Ramos (cell line): ENCODE data around the gene ONECUT3.

ENCODE experiments used
- in situ Hi-C: fragments of 300-500 bp; cut with MboI; formaldehyde crosslinking; loops from one replicate; pipeline ENCODE4 v1.14.3; 2022; ENCODE audit warnings: low sequenced_read_pairs; ENCODE audit not compliant: unreplicated experiment

ONECUT3 gene

GRCh38 chr19:1786668-1787067 is 33.4 kb downstream of the ONECUT3 start:
- in situ Hi-C loops = no loop called here

- in situ Hi-C loops = no loop called here
Measured at GRCh38 chr19:1787116-1787515, 33.8 kb downstream of the ONECUT3 start.

GRCh38 chr19:1789261-1790041 is 36.1 kb downstream of the ONECUT3 start:
- in situ Hi-C loops = loop anchor here (10.0 kb wide), 1 partner anchor 245 kb away; no protein-coding TSS in a partner anchor

- in situ Hi-C loops = loop anchor here (10.0 kb wide), 1 partner anchor 245 kb away; no protein-coding TSS in a partner anchor
Measured at GRCh38 chr19:1790054-1790792, 36.9 kb downstream of the ONECUT3 start.

- in situ Hi-C loops = loop anchor here (10.0 kb wide), 1 partner anchor 247 kb away; no protein-coding TSS in a partner anchor
Measured at GRCh38 chr19:1791879-1792278, 38.6 kb downstream of the ONECUT3 start.

GRCh38 chr19:1794424-1795172 is 41.3 kb downstream of the ONECUT3 start:
- in situ Hi-C loops = loop anchor here (10.0 kb wide), 1 partner anchor 250 kb away; no protein-coding TSS in a partner anchor

- in situ Hi-C loops = loop anchor here (10.0 kb wide), 1 partner anchor 252 kb away; no protein-coding TSS in a partner anchor
Measured at GRCh38 chr19:1796395-1797142, 43.3 kb downstream of the ONECUT3 start.

- in situ Hi-C loops = loop anchor here (10.0 kb wide), 1 partner anchor 253 kb away; no protein-coding TSS in a partner anchor
Measured at GRCh38 chr19:1797313-1797712, 44.0 kb downstream of the ONECUT3 start.

- in situ Hi-C loops = loop anchor here (10.0 kb wide), 1 partner anchor 255 kb away; no protein-coding TSS in a partner anchor
Measured at GRCh38 chr19:1799695-1800342, 46.5 kb downstream of the ONECUT3 start.

- in situ Hi-C loops = no loop called here
Measured at GRCh38 chr19:1804858-1805257, 51.6 kb downstream of the ONECUT3 start.

- in situ Hi-C loops = no loop called here
Measured at GRCh38 chr19:1805401-1806183, 52.3 kb downstream of the ONECUT3 start.

GRCh38 chr19:1806184-1807029 is 53.1 kb downstream of the ONECUT3 start:
- in situ Hi-C loops = no loop called here

GRCh38 chr19:1807030-1807694 is 53.9 kb downstream of the ONECUT3 start:
- in situ Hi-C loops = no loop called here

GRCh38 chr19:1807695-1808394 is 54.5 kb downstream of the ONECUT3 start:
- in situ Hi-C loops = no loop called here

- in situ Hi-C loops = no loop called here
Measured at GRCh38 chr19:1808395-1808731, 55.1 kb downstream of the ONECUT3 start.

GRCh38 chr19:1809678-1810077 is 56.4 kb downstream of the ONECUT3 start:
- in situ Hi-C loops = no loop called here
